Nephron (organoid): ENCODE measurements around the gene FSTL1.

Experiments used
- H3K27ac Mint-ChIP-seq, 3 experiments: 2 replicates each; pipeline ENCODE4 v1.8.0; 2020; ENCODE audit warnings: mixed read lengths in 3 of 3, mild to moderate bottlenecking in 2 of 3, moderate library complexity in 1 of 3
- H3K27me3 Mint-ChIP-seq: 2 replicates; pipeline ENCODE4 v1.8.0; 2021; ENCODE audit warnings: low read depth, mild to moderate bottlenecking, moderate library complexity, mixed read lengths
- H3K36me3 Mint-ChIP-seq: 2 replicates; pipeline ENCODE4 v1.8.0; 2020; ENCODE audit warnings: low read depth, mixed read lengths
- H3K4me1 Mint-ChIP-seq: 2 replicates; pipeline ENCODE4 v1.8.0; 2020; ENCODE audit warnings: mixed read lengths
- H3K4me3 Mint-ChIP-seq, 3 experiments: 2 replicates each; pipeline ENCODE4 v1.8.0; 2020; ENCODE audit warnings: mild to moderate bottlenecking in 3 of 3, mixed read lengths in 3 of 3, moderate library complexity in 2 of 3
- H3K9me3 Mint-ChIP-seq: 2 replicates; pipeline ENCODE4 v1.8.0; 2020; ENCODE audit warnings: mixed read lengths
- TF ChIP-seq, protein P1 (sequence below), 3 experiments: fragments of 200-600 bp; sonication (generic); IDR thresholded peaks; one replicate each; pipeline ENCODE4 v1.5.0; 2021; ENCODE audit warnings: antibody characterized with exemption in 3 of 3; ENCODE audit not compliant: unreplicated experiment in 3 of 3

FSTL1 gene

DNA sequence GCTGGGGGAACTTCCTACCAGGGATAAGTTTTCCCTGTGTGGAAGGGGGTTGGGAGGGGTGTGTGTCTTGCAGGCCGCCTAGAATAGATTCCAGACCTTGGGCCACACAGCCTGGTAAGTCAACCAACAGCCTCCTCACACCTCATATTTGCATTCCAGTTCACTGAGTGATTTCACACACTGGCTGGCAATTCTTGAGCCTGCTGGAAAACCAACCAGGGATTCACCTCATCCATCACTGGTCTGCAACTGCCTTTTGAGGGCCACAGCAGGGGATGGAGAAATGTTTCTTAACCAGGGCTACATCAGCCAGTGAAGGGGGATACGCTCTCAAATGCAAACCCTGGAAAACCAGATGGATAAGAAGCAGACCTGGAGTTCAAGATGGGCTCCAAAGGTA, 2.0 kb downstream of the FSTL1 start:
- peaks cover 18% of the 10 kb centered on the region for H3K36me3 Mint-ChIP-seq
- H3K9me3 Mint-ChIP-seq: no peaks in the 10 kb centered on the region
- H3K27ac Mint-ChIP-seq: peak overlapping the region; percentile 3 to 24 (median 7)
- H3K27me3 Mint-ChIP-seq: no peaks in the 10 kb centered on the region
- H3K4me1 Mint-ChIP-seq: peaks cover 54% of the 10 kb centered on the region
- TF ChIP-seq, protein P1, sequence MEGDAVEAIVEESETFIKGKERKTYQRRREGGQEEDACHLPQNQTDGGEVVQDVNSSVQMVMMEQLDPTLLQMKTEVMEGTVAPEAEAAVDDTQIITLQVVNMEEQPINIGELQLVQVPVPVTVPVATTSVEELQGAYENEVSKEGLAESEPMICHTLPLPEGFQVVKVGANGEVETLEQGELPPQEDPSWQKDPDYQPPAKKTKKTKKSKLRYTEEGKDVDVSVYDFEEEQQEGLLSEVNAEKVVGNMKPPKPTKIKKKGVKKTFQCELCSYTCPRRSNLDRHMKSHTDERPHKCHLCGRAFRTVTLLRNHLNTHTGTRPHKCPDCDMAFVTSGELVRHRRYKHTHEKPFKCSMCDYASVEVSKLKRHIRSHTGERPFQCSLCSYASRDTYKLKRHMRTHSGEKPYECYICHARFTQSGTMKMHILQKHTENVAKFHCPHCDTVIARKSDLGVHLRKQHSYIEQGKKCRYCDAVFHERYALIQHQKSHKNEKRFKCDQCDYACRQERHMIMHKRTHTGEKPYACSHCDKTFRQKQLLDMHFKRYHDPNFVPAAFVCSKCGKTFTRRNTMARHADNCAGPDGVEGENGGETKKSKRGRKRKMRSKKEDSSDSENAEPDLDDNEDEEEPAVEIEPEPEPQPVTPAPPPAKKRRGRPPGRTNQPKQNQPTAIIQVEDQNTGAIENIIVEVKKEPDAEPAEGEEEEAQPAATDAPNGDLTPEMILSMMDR (IDR thresholded peaks at IDR 0.05; ENCODE audit: unreplicated experiment in 3 of 3): no peak
- H3K4me3 Mint-ChIP-seq: peak overlapping the region; percentile 90 to 93 (median 93)

DNA sequence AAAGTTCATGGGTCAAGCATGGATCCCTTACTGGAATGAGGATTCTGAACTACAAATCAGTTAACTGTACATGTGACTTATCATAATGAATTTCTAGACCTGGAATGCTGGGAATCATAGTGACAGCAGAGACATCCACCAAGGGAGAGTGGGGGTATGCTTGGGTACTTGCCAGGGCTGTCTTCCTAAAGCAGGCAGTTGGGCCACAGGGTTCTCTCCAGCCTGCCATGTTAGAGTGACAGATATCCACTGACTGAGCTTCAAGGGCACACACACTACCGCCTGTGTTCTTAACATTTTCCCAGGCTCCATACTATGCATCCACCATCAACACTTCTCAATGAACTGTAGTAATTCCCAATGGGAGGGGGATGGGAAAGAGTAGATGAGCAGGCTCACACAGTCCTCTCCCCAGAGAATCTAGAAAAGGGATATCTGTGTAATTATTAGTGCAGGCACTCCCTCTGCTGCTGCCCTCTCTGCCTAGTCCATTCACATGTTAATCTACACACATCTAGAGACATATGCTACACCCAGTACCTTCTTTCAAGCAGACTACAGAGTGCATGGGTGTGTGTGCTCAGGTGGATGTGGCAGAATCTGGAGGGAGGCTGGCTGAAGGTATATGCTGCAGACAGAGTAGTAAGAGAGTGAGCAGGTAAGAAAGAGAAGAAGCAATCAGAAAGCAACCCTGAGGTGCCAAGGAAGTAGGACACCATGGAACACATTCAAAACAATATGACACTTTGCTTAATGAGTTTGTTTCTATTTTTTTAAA, 3.7 kb downstream of the FSTL1 start:
- H3K27me3 Mint-ChIP-seq: no peaks in the 10 kb centered on the region
- peak overlapping the region; percentile 20 to 57 (median 37) for H3K27ac Mint-ChIP-seq
- TF ChIP-seq, protein P1 (IDR thresholded peaks at IDR 0.05; ENCODE audit: unreplicated experiment in 3 of 3): no peak
- no peaks in the 10 kb centered on the region for H3K9me3 Mint-ChIP-seq
- H3K36me3 Mint-ChIP-seq: peaks cover 19% of the 10 kb centered on the region
- peaks cover 63% of the 10 kb centered on the region for H3K4me1 Mint-ChIP-seq
- H3K4me3 Mint-ChIP-seq: peak overlapping the region; percentile 66 to 75 (median 75)

DNA sequence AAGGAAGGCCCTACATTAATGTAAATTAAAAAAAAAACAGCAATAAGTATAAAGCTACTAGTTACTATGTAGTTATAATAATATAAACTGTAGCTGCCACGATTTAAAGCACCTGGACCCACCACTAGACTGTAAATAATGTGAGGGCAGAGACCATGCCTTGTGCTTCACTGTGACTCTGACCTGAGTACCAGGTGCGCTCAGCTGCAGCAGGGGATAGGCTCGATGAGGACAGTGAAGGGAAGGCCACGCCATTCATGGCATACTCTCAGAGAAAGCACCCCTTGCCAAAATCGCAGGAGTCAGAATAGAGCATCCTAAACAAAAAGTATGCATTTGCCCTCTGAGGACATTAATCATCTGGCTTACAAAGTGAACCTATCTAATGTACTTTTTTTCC, 5.1 kb downstream of the FSTL1 start:
- Mint-ChIP-seq H3K27me3 (no peaks in the 10 kb centered on the region), H3K9me3 (no peaks in the 10 kb centered on the region), H3K27ac (peak overlapping the region; percentile 20 to 36 (median 26)), H3K4me3 (no peak overlapping the region), H3K36me3 (peaks cover 29% of the 10 kb centered on the region), H3K4me1 (peaks cover 72% of the 10 kb centered on the region)
- TF ChIP-seq, protein P1 (IDR thresholded peaks at IDR 0.05; ENCODE audit: unreplicated experiment in 3 of 3): no peak

DNA sequence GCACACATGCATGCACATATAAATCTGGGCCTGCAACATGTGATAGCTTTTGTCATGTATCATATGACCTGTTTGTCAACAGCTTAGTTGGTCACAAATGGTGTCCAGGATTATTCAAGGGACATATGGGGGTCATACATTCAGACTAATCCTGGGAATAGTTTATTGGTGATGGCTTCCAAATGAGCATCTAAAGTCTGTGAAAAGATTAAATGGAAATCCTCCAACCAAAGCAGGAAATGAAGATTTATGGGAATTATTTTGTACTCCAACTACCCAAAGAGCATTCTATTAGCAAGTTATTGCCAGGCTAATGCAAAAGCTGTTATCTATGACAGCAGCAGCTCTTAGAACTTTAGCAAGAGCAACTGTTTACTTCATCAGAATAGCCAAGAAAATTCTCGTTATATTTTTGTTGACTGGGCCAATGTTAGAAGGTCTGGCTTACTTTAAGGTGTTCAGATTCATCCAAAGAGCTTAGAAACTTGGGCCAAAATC, 7.1 kb downstream of the FSTL1 start:
- H3K27me3 Mint-ChIP-seq: no peaks in the 10 kb centered on the region
- H3K4me1 Mint-ChIP-seq: peaks cover 80% of the 10 kb centered on the region
- TF ChIP-seq, protein P1 (IDR thresholded peaks at IDR 0.05; ENCODE audit: unreplicated experiment in 3 of 3): no peak
- H3K4me3 Mint-ChIP-seq: no peak overlapping the region
- peak overlapping the region; percentile 72 to 80 (median 79) for H3K27ac Mint-ChIP-seq
- peaks cover 42% of the 10 kb centered on the region for H3K36me3 Mint-ChIP-seq
- no peaks in the 10 kb centered on the region for H3K9me3 Mint-ChIP-seq

DNA sequence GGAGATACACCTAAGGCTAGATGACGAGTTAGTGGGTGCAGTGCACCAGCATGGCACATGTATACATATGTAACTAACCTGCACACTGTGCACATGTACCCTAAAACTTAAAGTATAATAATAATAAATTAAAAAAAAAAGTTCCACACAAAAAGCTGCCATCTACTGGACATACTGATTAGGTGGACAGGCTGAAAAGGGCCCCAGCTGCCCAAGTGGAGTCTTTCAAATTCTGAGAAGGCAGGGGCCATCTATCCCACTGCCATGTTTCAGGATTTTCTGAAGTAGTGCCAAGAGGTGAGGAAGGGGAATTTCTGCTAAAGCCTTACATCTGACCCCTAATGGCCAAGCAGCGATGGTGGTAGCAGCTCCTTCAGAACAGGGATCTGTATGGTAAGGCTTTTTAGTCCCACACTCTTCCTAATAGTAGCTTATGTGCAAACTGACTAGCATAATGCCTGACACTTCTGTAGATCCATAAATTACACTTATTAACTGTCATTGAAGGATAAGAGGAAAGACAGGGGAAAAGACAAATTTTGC, 7.7 kb downstream of the FSTL1 start:
- Mint-ChIP-seq H3K9me3 (no peaks in the 10 kb centered on the region), H3K36me3 (peaks cover 44% of the 10 kb centered on the region), H3K27ac (peak overlapping the region; percentile 72 to 80 (median 79))

More for the DNA sequence above, 7.7 kb downstream of the FSTL1 start:
- TF ChIP-seq, protein P1 (IDR thresholded peaks at IDR 0.05; ENCODE audit: unreplicated experiment in 3 of 3): peak; percentile 28 to 50 (median 35)
- H3K4me3 Mint-ChIP-seq: peak overlapping the region in 1 of 3 experiments; percentile 26
- H3K27me3 Mint-ChIP-seq: no peaks in the 10 kb centered on the region
- peaks cover 81% of the 10 kb centered on the region for H3K4me1 Mint-ChIP-seq
